ENCODE data around the gene TRAPPC3. TPM values are rescaled to one million over a fixed set of nuclear protein-coding genes. Genes with fewer than 3 reads are reported as not detected.
A peak's percentile ranks its signal among the peaks of the same experiment; 100 is the strongest.

The TRAPPC3 gene
- total and polyA plus RNA-seq, 9 of the 15 experiments (the other 6 are each of a cell fraction or from before 2014, with no cell fraction given), result 20.6 to 141 (median 112) TPM

DNA sequence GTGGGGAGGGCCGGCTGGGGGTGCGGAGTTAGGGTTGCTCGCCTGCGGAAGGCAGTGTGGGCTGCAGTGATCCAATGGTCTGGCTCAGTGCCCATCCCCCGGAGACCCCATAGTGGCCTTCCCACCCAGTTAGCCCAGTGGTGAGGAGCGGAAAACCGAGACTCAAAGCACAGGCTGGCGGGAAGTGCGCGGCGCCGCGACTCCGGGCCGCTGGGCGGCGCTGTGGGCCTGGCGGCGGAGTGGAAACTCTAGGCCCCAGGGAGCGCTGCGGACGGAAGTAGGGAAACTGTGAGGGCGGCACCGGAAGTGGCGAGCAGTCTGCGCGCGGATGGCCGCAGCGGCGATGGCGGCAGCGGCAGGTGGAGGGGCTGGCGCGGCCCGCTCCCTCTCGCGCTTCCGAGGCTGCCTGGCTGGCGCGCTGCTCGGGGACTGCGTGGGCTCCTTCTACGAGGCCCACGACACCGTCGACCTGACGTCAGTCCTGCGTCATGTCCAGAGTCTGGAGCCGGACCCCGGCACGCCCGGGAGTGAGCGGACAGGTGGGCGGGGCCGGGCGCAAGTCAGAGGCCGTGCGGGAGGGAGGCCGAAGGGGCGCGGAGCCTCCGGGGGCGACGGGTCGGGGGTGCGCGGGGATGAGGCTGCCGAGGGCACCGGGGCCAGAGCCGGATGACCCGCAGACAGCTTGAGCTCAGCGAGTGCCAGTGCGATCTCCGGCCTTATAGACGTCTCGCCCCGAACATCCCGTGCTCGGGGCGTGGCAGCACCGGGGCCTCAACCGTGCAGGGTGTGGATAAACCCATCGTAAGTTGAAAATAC, 60.5 kb downstream of the TRAPPC3 start, which contains the start of gene ADPRS (continued):
- peak; percentile 16; the same call in 1 of the 2 replicates for TF ChIP-seq MAFK (IDR thresholded peaks at IDR 0.05; ENCODE audit: low read length)
- TF ChIP-seq NR2F6 (CRISPR knock-in tag; IDR thresholded peaks at IDR 0.05), result peak; percentile 38; the same call in 1 of the 2 replicates
- peak; percentile 75; the same call in 1 of the 2 replicates for TF ChIP-seq GTF2E2 (tag; IDR thresholded peaks at IDR 0.05)
- 0 out of 2 replicates have a peak, but pooled peaks have one; percentile 77 for TF ChIP-seq KDM2B (CRISPR knock-in tag; IDR thresholded peaks at IDR 0.05)
- TF ChIP-seq PHTF2 (CRISPR knock-in tag; IDR thresholded peaks at IDR 0.05), result no peak
- TF ChIP-seq SNRNP70 (optimal IDR thresholded peaks at IDR 0.05; ENCODE audit: low read depth, low read length), result no peak
- peak in 1 of 2 experiments; percentile 100; a peak in 2 of 4 replicates for TF ChIP-seq HDAC1 (IDR thresholded peaks at IDR 0.05)
- no peak for TF ChIP-seq ARID1B (IDR thresholded peaks at IDR 0.05)
- TF ChIP-seq, protein P1, sequence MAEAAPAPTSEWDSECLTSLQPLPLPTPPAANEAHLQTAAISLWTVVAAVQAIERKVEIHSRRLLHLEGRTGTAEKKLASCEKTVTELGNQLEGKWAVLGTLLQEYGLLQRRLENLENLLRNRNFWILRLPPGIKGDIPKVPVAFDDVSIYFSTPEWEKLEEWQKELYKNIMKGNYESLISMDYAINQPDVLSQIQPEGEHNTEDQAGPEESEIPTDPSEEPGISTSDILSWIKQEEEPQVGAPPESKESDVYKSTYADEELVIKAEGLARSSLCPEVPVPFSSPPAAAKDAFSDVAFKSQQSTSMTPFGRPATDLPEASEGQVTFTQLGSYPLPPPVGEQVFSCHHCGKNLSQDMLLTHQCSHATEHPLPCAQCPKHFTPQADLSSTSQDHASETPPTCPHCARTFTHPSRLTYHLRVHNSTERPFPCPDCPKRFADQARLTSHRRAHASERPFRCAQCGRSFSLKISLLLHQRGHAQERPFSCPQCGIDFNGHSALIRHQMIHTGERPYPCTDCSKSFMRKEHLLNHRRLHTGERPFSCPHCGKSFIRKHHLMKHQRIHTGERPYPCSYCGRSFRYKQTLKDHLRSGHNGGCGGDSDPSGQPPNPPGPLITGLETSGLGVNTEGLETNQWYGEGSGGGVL (CRISPR knock-in tag; IDR thresholded peaks at IDR 0.05), result no peak
- TF ChIP-seq, protein P2, sequence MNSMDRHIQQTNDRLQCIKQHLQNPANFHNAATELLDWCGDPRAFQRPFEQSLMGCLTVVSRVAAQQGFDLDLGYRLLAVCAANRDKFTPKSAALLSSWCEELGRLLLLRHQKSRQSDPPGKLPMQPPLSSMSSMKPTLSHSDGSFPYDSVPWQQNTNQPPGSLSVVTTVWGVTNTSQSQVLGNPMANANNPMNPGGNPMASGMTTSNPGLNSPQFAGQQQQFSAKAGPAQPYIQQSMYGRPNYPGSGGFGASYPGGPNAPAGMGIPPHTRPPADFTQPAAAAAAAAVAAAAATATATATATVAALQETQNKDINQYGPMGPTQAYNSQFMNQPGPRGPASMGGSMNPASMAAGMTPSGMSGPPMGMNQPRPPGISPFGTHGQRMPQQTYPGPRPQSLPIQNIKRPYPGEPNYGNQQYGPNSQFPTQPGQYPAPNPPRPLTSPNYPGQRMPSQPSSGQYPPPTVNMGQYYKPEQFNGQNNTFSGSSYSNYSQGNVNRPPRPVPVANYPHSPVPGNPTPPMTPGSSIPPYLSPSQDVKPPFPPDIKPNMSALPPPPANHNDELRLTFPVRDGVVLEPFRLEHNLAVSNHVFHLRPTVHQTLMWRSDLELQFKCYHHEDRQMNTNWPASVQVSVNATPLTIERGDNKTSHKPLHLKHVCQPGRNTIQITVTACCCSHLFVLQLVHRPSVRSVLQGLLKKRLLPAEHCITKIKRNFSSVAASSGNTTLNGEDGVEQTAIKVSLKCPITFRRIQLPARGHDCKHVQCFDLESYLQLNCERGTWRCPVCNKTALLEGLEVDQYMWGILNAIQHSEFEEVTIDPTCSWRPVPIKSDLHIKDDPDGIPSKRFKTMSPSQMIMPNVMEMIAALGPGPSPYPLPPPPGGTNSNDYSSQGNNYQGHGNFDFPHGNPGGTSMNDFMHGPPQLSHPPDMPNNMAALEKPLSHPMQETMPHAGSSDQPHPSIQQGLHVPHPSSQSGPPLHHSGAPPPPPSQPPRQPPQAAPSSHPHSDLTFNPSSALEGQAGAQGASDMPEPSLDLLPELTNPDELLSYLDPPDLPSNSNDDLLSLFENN (IDR thresholded peaks at IDR 0.05; ENCODE audit: low read depth in 2 of 2, low read length in 2 of 2), result peak in 1 of 2 experiments; percentile 29; a peak in 1 of 4 replicates
- no peak for TF ChIP-seq ZBTB43 (CRISPR knock-in tag; IDR thresholded peaks at IDR 0.05)
- TF ChIP-seq ZNF77 (CRISPR knock-in tag; IDR thresholded peaks at IDR 0.05), result no peak
- TF ChIP-seq BACH1 (tag; IDR thresholded peaks at IDR 0.05), result no peak
- peak; percentile 92 for TF ChIP-seq E2F1 (CRISPR knock-in tag; IDR thresholded peaks at IDR 0.05)
- peak in 1 of 2 experiments; percentile 62; a peak in 1 of 4 replicates for TF ChIP-seq RCOR1 (IDR thresholded peaks at IDR 0.05; ENCODE audit: borderline replicate concordance in 1 of 2, low read depth in 2 of 2, low read length in 2 of 2)
- 0 out of 2 replicates have a peak, but pooled peaks have one; percentile 31 for TF ChIP-seq CAMTA2 (CRISPR knock-in tag; conservative IDR thresholded peaks at IDR 0.05)
- no peak for TF ChIP-seq TAF15 (IDR thresholded peaks at IDR 0.05; ENCODE audit: low read depth, low read length)
- peak; percentile 67 for TF ChIP-seq HNRNPL (IDR thresholded peaks at IDR 0.05; ENCODE audit: low read depth, low read length)

Data from K562 (cell line).